NCI-H1105 (cell line): ENCODE data around the gene CTXN1.
A peak's percentile ranks its signal among the peaks of the same experiment; 100 is the strongest.
"Not testable (repeated sequence)": the region's sequence is repeated elsewhere in the genome, so short reads cannot be mapped to it uniquely, and the experiment has no call there.

Experiments
- DNase-seq: peaks from one replicate; lab custom pipeline; 2025; lab: John Stamatoyannopoulos, UW

CTXN1 gene

GRCh38 chr19:7944177-7944761 is 18.3 kb upstream of the CTXN1 start:
- DNase-seq: peak; percentile 85

GRCh38 chr19:7943444-7944176 is 17.7 kb upstream of the CTXN1 start, which contains the start of gene TIMM44:
TSS of gene TIMM44 (minus strand) at chr19:7943666. CDS start at chr19:7943651, 15 bp downstream.
- peak; percentile 99 for DNase-seq

GRCh38 chr19:7942981-7943443 is 17.1 kb upstream of the CTXN1 start:
- no peak for DNase-seq

- no peak for DNase-seq
Observed at GRCh38 chr19:7941895-7942596, 16.1 kb upstream of the CTXN1 start.

GRCh38 chr19:7940841-7941240 is 14.9 kb upstream of the CTXN1 start:
- no peak for DNase-seq

GRCh38 chr19:7934766-7935165 is 8.8 kb upstream of the CTXN1 start:
- DNase-seq: no peak

- no peak for DNase-seq
Observed at GRCh38 chr19:7933828-7934725, 8.1 kb upstream of the CTXN1 start.

GRCh38 chr19:7933411-7933810 is 7.5 kb upstream of the CTXN1 start:
- DNase-seq: no peak

- DNase-seq: no peak
Observed at GRCh38 chr19:7932930-7933300, 7.0 kb upstream of the CTXN1 start.

- DNase-seq: no peak
Observed at GRCh38 chr19:7932276-7932929, 6.5 kb upstream of the CTXN1 start.

GRCh38 chr19:7931221-7932061 is 5.5 kb upstream of the CTXN1 start:
- DNase-seq: no peak

GRCh38 chr19:7930765-7931164 is 4.8 kb upstream of the CTXN1 start:
- no peak for DNase-seq

- DNase-seq: not testable (repeated sequence)
Observed at GRCh38 chr19:7930030-7930429, 4.1 kb upstream of the CTXN1 start.

GRCh38 chr19:7928741-7929701 is 3.1 kb upstream of the CTXN1 start:
- peak; percentile 59 for DNase-seq

GRCh38 chr19:7928334-7928706 is 2.4 kb upstream of the CTXN1 start:
- no peak for DNase-seq

- DNase-seq: no peak
Observed at GRCh38 chr19:7927605-7928333, 1.8 kb upstream of the CTXN1 start.

- no peak for DNase-seq
Observed at GRCh38 chr19:7926727-7927604, 1.0 kb upstream of the CTXN1 start.
